ENCODE results near the gene HEMK1. TPM values are rescaled to one million over a fixed set of nuclear protein-coding genes. Genes with fewer than 3 reads are reported as not detected.

HEMK1 gene
- total and polyA plus RNA-seq, 2 donors (not counting 1 experiment from before 2014, with no cell fraction given) = 34.2 to 43.0 TPM

- POLR2A ChIA-PET = no interaction called here
- peaks cover 41% of the 10 kb centered on the region for H3K4me1 Mint-ChIP-seq
These were observed 61.1 kb downstream of the HEMK1 start for GRCh38 chr3:50630394-50630793.

GRCh38 chr3:50630877-50631276 lies 61.6 kb downstream of the HEMK1 start:
- TF ChIP-seq EZH2 (IDR thresholded peaks at IDR 0.05; ENCODE audit: borderline replicate concordance, insufficient read depth, low read depth, low read length, poor library complexity, severe bottlenecking) (no peak), CTCF (IDR thresholded peaks at IDR 0.05) (no peak)
- H3K9me3 Mint-ChIP-seq (ENCODE audit: insufficient read depth) = no peaks in the 10 kb centered on the region
- Histone ChIP-seq H3K4me2 (replicated peaks; ENCODE audit: low read depth, low read length, poor library complexity, severe bottlenecking) (no peak overlapping the region), H3K79me2 (ENCODE audit: control insufficient read depth, insufficient read depth, low read length) (peaks cover 64% of the 10 kb centered on the region), H3K9me3 (ENCODE audit: control extremely low read depth in 1 of 3, control insufficient read depth in 2 of 3, insufficient read depth in 1 of 3, low read length in 2 of 3) (no peaks in the 10 kb centered on the region), H3K4me3 (ENCODE audit: control extremely low read depth in 1 of 5, extremely low read depth in 1 of 5, insufficient read depth in 1 of 5, low read depth in 2 of 5, low read length in 4 of 5) (no peak overlapping the region), H3K9ac (ENCODE audit: low read length) (no peak overlapping the region), H3K4me1 (ENCODE audit: control insufficient read depth in 2 of 2, insufficient read depth in 2 of 2, low read length in 2 of 2) (peaks cover 0 to 20% of the 10 kb centered on the region in 2 donors), H3K27me3 (replicated peaks in 1 of 4; ENCODE audit: control extremely low read depth in 1 of 4, control insufficient read depth in 3 of 4, insufficient read depth in 4 of 4, low read length in 3 of 4) (no peaks in the 10 kb centered on the region), H4K20me1 (ENCODE audit: control insufficient read depth, insufficient read depth, low read length, poor library complexity, severe bottlenecking) (peaks cover 33% of the 10 kb centered on the region), H3K27ac (ENCODE audit: low read length in 2 of 2) (no peak overlapping the region), H2AFZ (ENCODE audit: insufficient read depth, low read depth, low read length, poor library complexity, severe bottlenecking) (no peak overlapping the region), H3K36me3 (replicated peaks in 1 of 2; ENCODE audit: control extremely low read depth in 1 of 2, control insufficient read depth in 1 of 2, extremely low read depth in 1 of 2, insufficient read depth in 2 of 2, low read length in 1 of 2) (peaks cover 0 to 3% of the 10 kb centered on the region in 2 experiments)
- H3K27ac Mint-ChIP-seq = no peak overlapping the region
- 52% methylated on average over 2 of the region's 7 CpGs for WGBS (ENCODE audit: insufficient coverage)
- intact Hi-C loops (cut with micrococcal nuclease) = no loop called here
- CTCF ChIA-PET = interaction anchor here (1.1 to 1.5 kb wide), 3 partner anchors 16 to 89 kb away, joined by 3 to 5 read pairs (median 3); partner anchors contain the start of gene CISH
- no peaks in the 10 kb centered on the region for H3K27me3 Mint-ChIP-seq
- DNase-seq = no peak
- peaks cover 41% of the 10 kb centered on the region for H3K4me1 Mint-ChIP-seq
- no peak for ATAC-seq (ENCODE audit: low read depth)
- H3K4me3 Mint-ChIP-seq = no peak overlapping the region
- POLR2A ChIA-PET = no interaction called here

More at GRCh38 chr3:50630394-50630793, 61.1 kb downstream of the HEMK1 start:
- Histone ChIP-seq H3K9me3 (ENCODE audit: control extremely low read depth in 1 of 3, control insufficient read depth in 2 of 3, insufficient read depth in 1 of 3, low read length in 2 of 3) (peaks cover 0 to 4% (median 0%) of the 10 kb centered on the region in 3 donors), H3K27ac (ENCODE audit: low read length in 2 of 2) (no peak overlapping the region), H3K4me1 (ENCODE audit: control insufficient read depth in 2 of 2, insufficient read depth in 2 of 2, low read length in 2 of 2) (peaks cover 0 to 23% of the 10 kb centered on the region in 2 donors), H3K4me2 (replicated peaks; ENCODE audit: low read depth, low read length, poor library complexity, severe bottlenecking) (no peak overlapping the region), H4K20me1 (ENCODE audit: control insufficient read depth, insufficient read depth, low read length, poor library complexity, severe bottlenecking) (peaks cover 37% of the 10 kb centered on the region), H3K4me3 (ENCODE audit: control extremely low read depth in 1 of 5, extremely low read depth in 1 of 5, insufficient read depth in 1 of 5, low read depth in 2 of 5, low read length in 4 of 5) (no peak overlapping the region), H3K9ac (ENCODE audit: low read length) (no peak overlapping the region), H3K36me3 (replicated peaks in 1 of 2; ENCODE audit: control extremely low read depth in 1 of 2, control insufficient read depth in 1 of 2, extremely low read depth in 1 of 2, insufficient read depth in 2 of 2, low read length in 1 of 2) (peaks cover 0 to 3% of the 10 kb centered on the region in 2 experiments), H2AFZ (ENCODE audit: insufficient read depth, low read depth, low read length, poor library complexity, severe bottlenecking) (no peak overlapping the region), H3K79me2 (ENCODE audit: control insufficient read depth, insufficient read depth, low read length) (peaks cover 69% of the 10 kb centered on the region), H3K27me3 (replicated peaks in 1 of 4; ENCODE audit: control extremely low read depth in 1 of 4, control insufficient read depth in 3 of 4, insufficient read depth in 4 of 4, low read length in 3 of 4) (no peaks in the 10 kb centered on the region)
- TF ChIP-seq EZH2 (IDR thresholded peaks at IDR 0.05; ENCODE audit: borderline replicate concordance, insufficient read depth, low read depth, low read length, poor library complexity, severe bottlenecking) = no peak
- no peak for TF ChIP-seq CTCF (IDR thresholded peaks at IDR 0.05)
- Mint-ChIP-seq H3K27ac (no peak overlapping the region), H3K27me3 (no peaks in the 10 kb centered on the region), H3K9me3 (ENCODE audit: insufficient read depth) (no peaks in the 10 kb centered on the region), H3K4me3 (no peak overlapping the region)
- no peak for DNase-seq
- 95% methylated on average over 6 of the region's 6 CpGs for WGBS (ENCODE audit: insufficient coverage)
- CTCF ChIA-PET = interaction anchor here (1.1 kb wide), 1 partner anchor 19 kb away, joined by 3 read pairs; the partner anchor contains the start of gene CISH
- ATAC-seq (ENCODE audit: low read depth) = no peak
- intact Hi-C loops (cut with micrococcal nuclease) = no loop called here

Measured in B cell (primary cell).